GM23338 (cell line): ENCODE results near the gene NAALADL2. TPM values are rescaled to one million over a fixed set of nuclear protein-coding genes. Genes with fewer than 3 reads are reported as not detected.

Experiments
- ATAC-seq: fragments of 200-7000 bp; cut with Tn5 transposase; 3 replicates; pipeline ENCODE4 v1.9.1; 2020
- DNase-seq: peaks from one replicate; pipeline ENCODE4 v3.0.0-alpha.2; 2015; ENCODE audit warnings: low spot score
- H2AFZ ChIP-seq: fragments of 200-600 bp; sonication (generic); 2 replicates; pipeline ENCODE4 v1.8.0; 2016; ENCODE audit warnings: antibody characterized with exemption, mild to moderate bottlenecking, moderate library complexity
- H3F3A ChIP-seq: fragments of 200-600 bp; sonication (generic); replicated peaks from 2 replicates; pipeline ENCODE4 v1.8.0; 2017; ENCODE audit warnings: antibody characterized with exemption, mixed run types, low read depth
- H3K27ac ChIP-seq: fragments of 200-600 bp; sonication (generic); 2 replicates; pipeline ENCODE4 v1.6.1; 2016; ENCODE audit warnings: low read depth
- H3K27me3 ChIP-seq: fragments of 200-600 bp; sonication (generic); 2 replicates; pipeline ENCODE4 v1.8.0; 2016; ENCODE audit warnings: mild to moderate bottlenecking, mixed run types, moderate library complexity; ENCODE audit not compliant: insufficient read depth
- H3K36me3 ChIP-seq: fragments of 200-600 bp; sonication (generic); 2 replicates; pipeline ENCODE4 v1.8.0; 2016; ENCODE audit warnings: mild to moderate bottlenecking; ENCODE audit not compliant: insufficient read depth
- H3K4me1 ChIP-seq: fragments of 200-600 bp; sonication (generic); 2 replicates; pipeline ENCODE4 v1.8.0; 2016; ENCODE audit warnings: mild to moderate bottlenecking, moderate library complexity; ENCODE audit not compliant: insufficient read depth
- H3K4me2 ChIP-seq: fragments of 200-600 bp; sonication (generic); 2 replicates; pipeline ENCODE4 v1.7.1; 2017; ENCODE audit warnings: mixed run types
- H3K4me3 ChIP-seq: fragments of 200-600 bp; sonication (generic); 2 replicates; pipeline ENCODE4 v1.6.1; 2016; ENCODE audit warnings: mixed run types
- H3K79me2 ChIP-seq: fragments of 200-600 bp; sonication (generic); replicated peaks from 2 replicates; pipeline ENCODE4 v1.8.0; 2017; ENCODE audit warnings: mild to moderate bottlenecking; ENCODE audit not compliant: insufficient read depth
- H3K9me2 ChIP-seq: fragments of 200-600 bp; sonication (generic); 2 replicates; pipeline ENCODE4 v1.8.0; 2017; ENCODE audit not compliant: insufficient read depth
- H4K20me1 ChIP-seq: fragments of 200-600 bp; sonication (generic); replicated peaks from 2 replicates; pipeline ENCODE4 v1.8.0; 2017; ENCODE audit warnings: mild to moderate bottlenecking; ENCODE audit not compliant: insufficient read depth
- H3K27ac Mint-ChIP-seq: 2 replicates; pipeline ENCODE4 v1.8.0; 2020; ENCODE audit warnings: inconsistent platforms, mild to moderate bottlenecking, moderate library complexity, mixed read lengths
- H3K27me3 Mint-ChIP-seq: 3 replicates; pipeline ENCODE4 v1.8.0; 2022; ENCODE audit warnings: low read depth, mild to moderate bottlenecking, moderate library complexity, mixed read lengths, inconsistent platforms; ENCODE audit not compliant: insufficient read depth, poor library complexity
- H3K36me3 Mint-ChIP-seq: 3 replicates; pipeline ENCODE4 v1.8.0; 2021; ENCODE audit warnings: low read depth, mild to moderate bottlenecking, inconsistent platforms, moderate library complexity, mixed read lengths
- H3K4me1 Mint-ChIP-seq: 3 replicates; pipeline ENCODE4 v1.8.0; 2020; ENCODE audit warnings: mild to moderate bottlenecking, inconsistent platforms, mixed read lengths
- H3K4me3 Mint-ChIP-seq: 3 replicates; pipeline ENCODE4 v1.8.0; 2021; ENCODE audit warnings: moderate library complexity, mild to moderate bottlenecking, inconsistent platforms, mixed read lengths
- H3K9me3 Mint-ChIP-seq: 3 replicates; pipeline ENCODE4 v1.8.0; 2020; ENCODE audit warnings: moderate library complexity, mild to moderate bottlenecking, inconsistent platforms, mixed read lengths
- EZH2 ChIP-seq: fragments of 200-600 bp; sonication (generic); IDR thresholded peaks from one replicate; pipeline ENCODE4 v1.8.0; 2017; ENCODE audit warnings: antibody characterized with exemption, mild to moderate bottlenecking, low read depth; ENCODE audit not compliant: unreplicated experiment
- EZH2phosphoT487 ChIP-seq: fragments of 200-600 bp; sonication (generic); IDR thresholded peaks from one replicate; pipeline ENCODE4 v1.8.1; 2018; ENCODE audit warnings: antibody characterized with exemption; ENCODE audit not compliant: unreplicated experiment
- JUNB ChIP-seq: IDR thresholded peaks from one replicate; pipeline ENCODE4 v1.6.1; 2016; ENCODE audit warnings: antibody characterized with exemption; ENCODE audit not compliant: unreplicated experiment
- NANOG ChIP-seq: IDR thresholded peaks from 2 replicates; pipeline ENCODE4 v1.6.1; 2016; ENCODE audit warnings: antibody characterized with exemption, borderline replicate concordance
- POLR2AphosphoS5 ChIP-seq: IDR thresholded peaks from 2 replicates; pipeline ENCODE4 v1.6.1; 2016; ENCODE audit warnings: antibody characterized with exemption, low read depth
- STAT1 ChIP-seq: IDR thresholded peaks from one replicate; pipeline ENCODE4 v1.6.1; 2016; ENCODE audit warnings: antibody characterized with exemption; ENCODE audit not compliant: unreplicated experiment
- ZNF114 ChIP-seq: fragments of 250-450 bp; sonication (Bioruptor Pico); IDR thresholded peaks from 2 replicates; pipeline ENCODE4 v1.5.0; 2020; ENCODE audit warnings: mild to moderate bottlenecking, moderate library complexity
- polyA plus RNA-seq: library from polyadenylated mRNA; unstranded; fragments of >200 nt; fragmentation: Nextera tagmentation; extraction: Ambion mirVana; gene quantifications from 2 replicates; pipeline ENCODE4 v1.2.1, GENCODE V29; 2016
- total RNA-seq: library from RNA; depleted of rRNA; stranded (reverse); fragments of >200 nt; shearing (Covaris generic); gene quantifications from 2 replicates; pipeline ENCODE4 v1.2.3, GENCODE V29; 2014
- TF ChIP-seq, protein P1 (sequence below): fragments of 250-450 bp; sonication (Bioruptor Pico); IDR thresholded peaks from 2 replicates; pipeline ENCODE4 v1.5.0; 2020; ENCODE audit warnings: mild to moderate bottlenecking, moderate library complexity
- TF ChIP-seq, protein P2 (sequence below): IDR thresholded peaks from one replicate; pipeline ENCODE4 v1.6.1; 2018; ENCODE audit warnings: antibody characterized with exemption; ENCODE audit not compliant: unreplicated experiment

Gene NAALADL2
- total and polyA plus RNA-seq, 2 experiments from 2014 or later: 1.6 to 2.6 TPM

DNA sequence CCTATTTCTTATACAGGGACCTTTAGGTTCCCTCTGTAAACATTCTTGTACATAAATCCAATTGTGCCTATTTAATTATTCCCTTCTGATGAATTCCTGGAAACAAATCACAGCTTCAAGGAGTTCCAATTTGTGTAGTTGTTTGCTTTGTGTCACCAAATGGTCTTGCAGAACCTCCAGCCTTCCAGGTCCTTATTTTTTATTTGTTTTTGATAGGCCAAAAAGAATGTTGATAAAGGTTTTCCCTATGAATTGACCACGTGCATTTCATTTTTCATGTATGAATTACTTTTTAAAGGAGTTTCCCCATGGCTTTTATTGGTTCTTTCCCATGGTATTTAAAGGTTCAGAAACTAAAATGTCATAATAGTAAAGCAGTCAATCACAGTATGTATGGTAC is 243.0 kb downstream of the NAALADL2 start:
- Mint-ChIP-seq H3K27ac (no peak overlapping the region), H3K4me3 (no peak overlapping the region), H3K9me3 (no peaks in the 10 kb centered on the region), H3K4me1 (peaks cover 5% of the 10 kb centered on the region; the same call in 1 of the 3 replicates), H3K27me3 (no peaks in the 10 kb centered on the region), H3K36me3 (no peaks in the 10 kb centered on the region)
- no peaks in the 10 kb centered on the region for H3K9me2 ChIP-seq
- H2AFZ ChIP-seq: no peak overlapping the region
- H4K20me1 ChIP-seq: no peaks in the 10 kb centered on the region
- H3K4me2 ChIP-seq: no peak overlapping the region
- H3K27ac ChIP-seq: no peak overlapping the region
- TF ChIP-seq NANOG (no peak), JUNB (no peak), EZH2 (no peak), ZNF114 (CRISPR knock-in tag) (no peak), STAT1 (no peak), POLR2AphosphoS5 (no peak), EZH2phosphoT487 (no peak)
- TF ChIP-seq, protein P1, sequence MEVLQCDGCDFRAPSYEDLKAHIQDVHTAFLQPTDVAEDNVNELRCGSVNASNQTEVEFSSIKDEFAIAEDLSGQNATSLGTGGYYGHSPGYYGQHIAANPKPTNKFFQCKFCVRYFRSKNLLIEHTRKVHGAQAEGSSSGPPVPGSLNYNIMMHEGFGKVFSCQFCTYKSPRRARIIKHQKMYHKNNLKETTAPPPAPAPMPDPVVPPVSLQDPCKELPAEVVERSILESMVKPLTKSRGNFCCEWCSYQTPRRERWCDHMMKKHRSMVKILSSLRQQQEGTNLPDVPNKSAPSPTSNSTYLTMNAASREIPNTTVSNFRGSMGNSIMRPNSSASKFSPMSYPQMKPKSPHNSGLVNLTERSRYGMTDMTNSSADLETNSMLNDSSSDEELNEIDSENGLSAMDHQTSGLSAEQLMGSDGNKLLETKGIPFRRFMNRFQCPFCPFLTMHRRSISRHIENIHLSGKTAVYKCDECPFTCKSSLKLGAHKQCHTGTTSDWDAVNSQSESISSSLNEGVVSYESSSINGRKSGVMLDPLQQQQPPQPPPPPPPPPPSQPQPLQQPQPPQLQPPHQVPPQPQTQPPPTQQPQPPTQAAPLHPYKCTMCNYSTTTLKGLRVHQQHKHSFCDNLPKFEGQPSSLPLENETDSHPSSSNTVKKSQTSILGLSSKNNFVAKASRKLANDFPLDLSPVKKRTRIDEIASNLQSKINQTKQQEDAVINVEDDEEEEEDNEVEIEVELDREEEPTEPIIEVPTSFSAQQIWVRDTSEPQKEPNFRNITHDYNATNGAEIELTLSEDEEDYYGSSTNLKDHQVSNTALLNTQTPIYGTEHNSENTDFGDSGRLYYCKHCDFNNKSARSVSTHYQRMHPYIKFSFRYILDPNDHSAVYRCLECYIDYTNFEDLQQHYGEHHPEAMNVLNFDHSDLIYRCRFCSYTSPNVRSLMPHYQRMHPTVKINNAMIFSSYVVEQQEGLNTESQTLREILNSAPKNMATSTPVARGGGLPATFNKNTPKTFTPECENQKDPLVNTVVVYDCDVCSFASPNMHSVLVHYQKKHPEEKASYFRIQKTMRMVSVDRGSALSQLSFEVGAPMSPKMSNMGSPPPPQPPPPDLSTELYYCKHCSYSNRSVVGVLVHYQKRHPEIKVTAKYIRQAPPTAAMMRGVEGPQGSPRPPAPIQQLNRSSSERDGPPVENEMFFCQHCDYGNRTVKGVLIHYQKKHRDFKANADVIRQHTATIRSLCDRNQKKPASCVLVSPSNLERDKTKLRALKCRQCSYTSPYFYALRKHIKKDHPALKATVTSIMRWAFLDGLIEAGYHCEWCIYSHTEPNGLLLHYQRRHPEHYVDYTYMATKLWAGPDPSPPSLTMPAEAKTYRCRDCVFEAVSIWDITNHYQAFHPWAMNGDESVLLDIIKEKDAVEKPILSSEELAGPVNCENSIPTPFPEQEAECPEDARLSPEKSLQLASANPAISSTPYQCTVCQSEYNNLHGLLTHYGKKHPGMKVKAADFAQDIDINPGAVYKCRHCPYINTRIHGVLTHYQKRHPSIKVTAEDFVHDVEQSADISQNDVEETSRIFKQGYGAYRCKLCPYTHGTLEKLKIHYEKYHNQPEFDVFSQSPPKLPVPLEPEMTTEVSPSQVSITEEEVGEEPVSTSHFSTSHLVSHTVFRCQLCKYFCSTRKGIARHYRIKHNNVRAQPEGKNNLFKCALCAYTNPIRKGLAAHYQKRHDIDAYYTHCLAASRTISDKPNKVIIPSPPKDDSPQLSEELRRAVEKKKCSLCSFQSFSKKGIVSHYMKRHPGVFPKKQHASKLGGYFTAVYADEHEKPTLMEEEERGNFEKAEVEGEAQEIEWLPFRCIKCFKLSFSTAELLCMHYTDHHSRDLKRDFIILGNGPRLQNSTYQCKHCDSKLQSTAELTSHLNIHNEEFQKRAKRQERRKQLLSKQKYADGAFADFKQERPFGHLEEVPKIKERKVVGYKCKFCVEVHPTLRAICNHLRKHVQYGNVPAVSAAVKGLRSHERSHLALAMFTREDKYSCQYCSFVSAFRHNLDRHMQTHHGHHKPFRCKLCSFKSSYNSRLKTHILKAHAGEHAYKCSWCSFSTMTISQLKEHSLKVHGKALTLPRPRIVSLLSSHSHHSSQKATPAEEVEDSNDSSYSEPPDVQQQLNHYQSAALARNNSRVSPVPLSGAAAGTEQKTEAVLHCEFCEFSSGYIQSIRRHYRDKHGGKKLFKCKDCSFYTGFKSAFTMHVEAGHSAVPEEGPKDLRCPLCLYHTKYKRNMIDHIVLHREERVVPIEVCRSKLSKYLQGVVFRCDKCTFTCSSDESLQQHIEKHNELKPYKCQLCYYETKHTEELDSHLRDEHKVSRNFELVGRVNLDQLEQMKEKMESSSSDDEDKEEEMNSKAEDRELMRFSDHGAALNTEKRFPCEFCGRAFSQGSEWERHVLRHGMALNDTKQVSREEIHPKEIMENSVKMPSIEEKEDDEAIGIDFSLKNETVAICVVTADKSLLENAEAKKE (CRISPR knock-in tag): no peak
- TF ChIP-seq, protein P2, sequence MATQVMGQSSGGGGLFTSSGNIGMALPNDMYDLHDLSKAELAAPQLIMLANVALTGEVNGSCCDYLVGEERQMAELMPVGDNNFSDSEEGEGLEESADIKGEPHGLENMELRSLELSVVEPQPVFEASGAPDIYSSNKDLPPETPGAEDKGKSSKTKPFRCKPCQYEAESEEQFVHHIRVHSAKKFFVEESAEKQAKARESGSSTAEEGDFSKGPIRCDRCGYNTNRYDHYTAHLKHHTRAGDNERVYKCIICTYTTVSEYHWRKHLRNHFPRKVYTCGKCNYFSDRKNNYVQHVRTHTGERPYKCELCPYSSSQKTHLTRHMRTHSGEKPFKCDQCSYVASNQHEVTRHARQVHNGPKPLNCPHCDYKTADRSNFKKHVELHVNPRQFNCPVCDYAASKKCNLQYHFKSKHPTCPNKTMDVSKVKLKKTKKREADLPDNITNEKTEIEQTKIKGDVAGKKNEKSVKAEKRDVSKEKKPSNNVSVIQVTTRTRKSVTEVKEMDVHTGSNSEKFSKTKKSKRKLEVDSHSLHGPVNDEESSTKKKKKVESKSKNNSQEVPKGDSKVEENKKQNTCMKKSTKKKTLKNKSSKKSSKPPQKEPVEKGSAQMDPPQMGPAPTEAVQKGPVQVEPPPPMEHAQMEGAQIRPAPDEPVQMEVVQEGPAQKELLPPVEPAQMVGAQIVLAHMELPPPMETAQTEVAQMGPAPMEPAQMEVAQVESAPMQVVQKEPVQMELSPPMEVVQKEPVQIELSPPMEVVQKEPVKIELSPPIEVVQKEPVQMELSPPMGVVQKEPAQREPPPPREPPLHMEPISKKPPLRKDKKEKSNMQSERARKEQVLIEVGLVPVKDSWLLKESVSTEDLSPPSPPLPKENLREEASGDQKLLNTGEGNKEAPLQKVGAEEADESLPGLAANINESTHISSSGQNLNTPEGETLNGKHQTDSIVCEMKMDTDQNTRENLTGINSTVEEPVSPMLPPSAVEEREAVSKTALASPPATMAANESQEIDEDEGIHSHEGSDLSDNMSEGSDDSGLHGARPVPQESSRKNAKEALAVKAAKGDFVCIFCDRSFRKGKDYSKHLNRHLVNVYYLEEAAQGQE: no peak
- H3K4me3 ChIP-seq: no peak overlapping the region
- H3K36me3 ChIP-seq: no peaks in the 10 kb centered on the region
- no peaks in the 10 kb centered on the region for H3F3A ChIP-seq
- H3K79me2 ChIP-seq: no peaks in the 10 kb centered on the region
- ATAC-seq (no peak), DNase-seq (no peak)
- no peaks in the 10 kb centered on the region for H3K27me3 ChIP-seq
- no peaks in the 10 kb centered on the region for H3K4me1 ChIP-seq
